GM12878 (cell line): Measurements from ENCODE around the gene COL11A2. TPM values are rescaled to one million over a fixed set of nuclear protein-coding genes. Genes with fewer than 3 reads are reported as not detected.

Source experiments
- ATF7 ChIP-seq: fragments of 450-650 bp; IDR thresholded peaks from 2 replicates; pipeline ENCODE4 v1.6.1; 2016; ENCODE audit warnings: low read depth, mild to moderate bottlenecking
- BCL11A ChIP-seq: IDR thresholded peaks from 2 replicates; pipeline ENCODE4 v1.6.1; 2011; ENCODE audit warnings: low read depth, low read length
- CHD2 ChIP-seq: IDR thresholded peaks from 2 replicates; pipeline ENCODE4 v1.6.1; 2011; ENCODE audit warnings: low read depth, low read length, improper control_type of control experiment, borderline replicate concordance
- DPF2 ChIP-seq: fragments of 450-650 bp; IDR thresholded peaks from 2 replicates; pipeline ENCODE4 v1.6.1; 2017; ENCODE audit warnings: mild to moderate bottlenecking
- EP300 ChIP-seq, 2 experiments: fragments of 150-350 bp in 1 of 2; IDR thresholded peaks; 2 replicates each; pipeline ENCODE4 v1.6.1; 2011 to 2012; ENCODE audit warnings: low read depth in 2 of 2, low read length in 2 of 2, borderline replicate concordance in 1 of 2, improper control_type of control experiment in 1 of 2, inconsistent platforms in 1 of 2; ENCODE audit not compliant: control insufficient read depth in 1 of 2
- GATAD2B ChIP-seq: fragments of 450-650 bp; conservative IDR thresholded peaks from 2 replicates; pipeline ENCODE4 v1.6.1; 2017; ENCODE audit warnings: low read depth, mild to moderate bottlenecking, moderate library complexity
- IKZF1 ChIP-seq: fragments of 450-650 bp; conservative IDR thresholded peaks from 2 replicates; pipeline ENCODE4 v1.6.1; 2017; ENCODE audit warnings: antibody characterized with exemption, mild to moderate bottlenecking
- IKZF2 ChIP-seq, 2 experiments: fragments of 450-650 bp; IDR thresholded peaks; 2 replicates each; pipeline ENCODE4 v1.6.1; 2017; ENCODE audit warnings: mild to moderate bottlenecking in 2 of 2, moderate library complexity in 2 of 2
- NFXL1 ChIP-seq: fragments of 450-650 bp; IDR thresholded peaks from 2 replicates; pipeline ENCODE4 v1.6.1; 2017; ENCODE audit warnings: antibody characterized with exemption, mild to moderate bottlenecking, borderline replicate concordance
- NR2C1 ChIP-seq: fragments of 450-650 bp; IDR thresholded peaks from 2 replicates; pipeline ENCODE4 v1.6.1; 2017; ENCODE audit warnings: antibody characterized with exemption, mild to moderate bottlenecking, moderate library complexity
- NR2F1 ChIP-seq: fragments of 450-650 bp; conservative IDR thresholded peaks from 2 replicates; pipeline ENCODE4 v1.6.1; 2017; ENCODE audit warnings: mild to moderate bottlenecking
- RB1 ChIP-seq: fragments of 450-650 bp; formaldehyde crosslinking; IDR thresholded peaks from 2 replicates; pipeline ENCODE4 v1.6.1; 2017; ENCODE audit warnings: mild to moderate bottlenecking, borderline replicate concordance
- RUNX3 ChIP-seq: IDR thresholded peaks from 2 replicates; pipeline ENCODE4 v1.6.1; 2012; ENCODE audit warnings: low read length, inconsistent platforms
- SMC3 ChIP-seq: IDR thresholded peaks from 2 replicates; pipeline ENCODE4 v1.6.1; 2011; ENCODE audit warnings: low read length, improper control_type of control experiment, borderline replicate concordance
- SPI1 ChIP-seq: IDR thresholded peaks from 2 replicates; pipeline ENCODE4 v1.6.1; 2011; ENCODE audit warnings: low read depth, mild to moderate bottlenecking, low read length, moderate library complexity, borderline replicate concordance; ENCODE audit not compliant: insufficient read depth
- polyA plus RNA-seq, 11 experiments: library from polyadenylated mRNA; depleted of rRNA in 4 of 11; unstranded in 6 of 11; stranded (reverse) in 5 of 11; fragments of >200 nt; fragmentation: Nextera tagmentation in 4 of 11; fragmentation: Illumina TruSeq in 1 of 11; extraction: Ambion mirVana in 4 of 11; extraction: Trizol in 1 of 11; gene quantifications; 1 replicate in 1 of 11; 2 replicates in 10 of 11; pipeline versions ENCODE4 v1.2.1 to v1.2.3, GENCODE V29; 2011 to 2016; ENCODE audit warnings: inconsistent platforms in 2 of 11, missing spikeins in 2 of 11, low read depth in 1 of 11
- total RNA-seq, 4 experiments: library from RNA; depleted of rRNA in 3 of 4; stranded (reverse); fragments of >200 nt in 3 of 4; fragmentation: Illumina TruSeq in 1 of 4; extraction: Trizol in 1 of 4; gene quantifications; 2 replicates each; pipeline versions ENCODE4 v1.2.1 to v1.2.3, GENCODE V29; 2013 to 2021
- TF ChIP-seq, protein P1 (sequence below): IDR thresholded peaks from 2 replicates; pipeline ENCODE4 v1.6.1; 2012; ENCODE audit warnings: improper control_type of control experiment, low read depth, low read length; ENCODE audit not compliant: insufficient replicate concordance

Gene COL11A2
- total and polyA plus RNA-seq, 10 of the 15 experiments (the other 5 are each of a cell fraction or from before 2014, with no cell fraction given): 0.03 to 0.83 (median 0.22) TPM; not detected in 1

DNA sequence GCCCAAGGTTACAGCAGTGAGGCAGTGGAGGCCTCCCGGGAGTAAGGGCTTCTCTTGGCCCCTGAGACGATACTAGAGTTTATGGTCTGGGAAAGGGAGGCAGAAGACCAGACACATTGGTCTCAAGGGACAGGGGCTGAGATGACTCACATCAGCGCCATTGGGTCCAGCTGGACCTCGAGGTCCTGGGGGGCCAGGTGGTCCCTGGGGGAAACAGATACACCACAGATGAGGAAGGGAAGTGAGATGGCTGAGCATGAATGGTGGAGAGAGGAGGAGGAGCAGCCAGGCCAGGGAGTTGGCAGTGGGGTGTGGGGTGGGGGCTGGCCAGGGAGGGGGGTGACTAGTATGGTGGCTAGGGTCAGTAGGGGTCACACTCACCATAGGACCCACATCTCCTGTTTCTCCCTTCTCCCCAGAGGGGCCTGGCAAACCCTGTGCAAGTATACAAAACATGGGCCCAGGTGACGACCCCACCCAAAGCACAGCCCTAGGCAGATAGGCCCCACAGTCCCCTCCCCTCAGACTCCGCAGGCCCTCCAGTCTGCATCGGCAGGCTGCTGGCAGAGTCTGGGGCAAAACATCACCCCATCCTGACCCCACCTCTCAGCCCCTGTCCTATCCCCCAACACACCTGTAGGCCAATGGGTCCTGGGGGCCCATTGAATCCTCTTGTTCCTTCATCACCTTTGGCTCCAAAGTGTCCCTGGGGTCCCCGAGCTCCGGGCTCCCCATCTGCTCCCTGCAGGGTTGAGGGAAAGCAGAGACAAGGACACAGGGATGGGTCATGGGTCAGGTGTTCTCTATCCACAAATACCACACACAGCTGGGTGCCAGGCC lies 21.9 kb downstream of the COL11A2 start (continued):
- TF ChIP-seq IKZF1 (peak; percentile 48), DPF2 (peak; percentile 50), ATF7 (peak; percentile 50; the same call in 1 of the 2 replicates), GATAD2B (peak; percentile 97), SPI1 (peak; percentile 56; the same call in 1 of the 2 replicates), CHD2 (0 out of 2 replicates have a peak, but pooled peaks have one; percentile 27), RUNX3 (no peak), NR2F1 (0 out of 2 replicates have a peak, but pooled peaks have one; percentile 46), EP300 (IDR thresholded peaks at IDR 0.05; ENCODE audit: borderline replicate concordance in 1 of 2, control insufficient read depth in 1 of 2, low read depth in 2 of 2, low read length in 2 of 2) (peak in 1 of 2 experiments; percentile 48; a peak in 1 of 4 replicates), RB1 (peak; percentile 73; the same call in 1 of the 2 replicates), IKZF2 (IDR thresholded peaks at IDR 0.05) (peak; percentile 33 to 53; a peak in 2 of 4 replicates), SMC3 (no peak), BCL11A (no peak), NR2C1 (no peak), NFXL1 (no peak)
- TF ChIP-seq, protein P1, sequence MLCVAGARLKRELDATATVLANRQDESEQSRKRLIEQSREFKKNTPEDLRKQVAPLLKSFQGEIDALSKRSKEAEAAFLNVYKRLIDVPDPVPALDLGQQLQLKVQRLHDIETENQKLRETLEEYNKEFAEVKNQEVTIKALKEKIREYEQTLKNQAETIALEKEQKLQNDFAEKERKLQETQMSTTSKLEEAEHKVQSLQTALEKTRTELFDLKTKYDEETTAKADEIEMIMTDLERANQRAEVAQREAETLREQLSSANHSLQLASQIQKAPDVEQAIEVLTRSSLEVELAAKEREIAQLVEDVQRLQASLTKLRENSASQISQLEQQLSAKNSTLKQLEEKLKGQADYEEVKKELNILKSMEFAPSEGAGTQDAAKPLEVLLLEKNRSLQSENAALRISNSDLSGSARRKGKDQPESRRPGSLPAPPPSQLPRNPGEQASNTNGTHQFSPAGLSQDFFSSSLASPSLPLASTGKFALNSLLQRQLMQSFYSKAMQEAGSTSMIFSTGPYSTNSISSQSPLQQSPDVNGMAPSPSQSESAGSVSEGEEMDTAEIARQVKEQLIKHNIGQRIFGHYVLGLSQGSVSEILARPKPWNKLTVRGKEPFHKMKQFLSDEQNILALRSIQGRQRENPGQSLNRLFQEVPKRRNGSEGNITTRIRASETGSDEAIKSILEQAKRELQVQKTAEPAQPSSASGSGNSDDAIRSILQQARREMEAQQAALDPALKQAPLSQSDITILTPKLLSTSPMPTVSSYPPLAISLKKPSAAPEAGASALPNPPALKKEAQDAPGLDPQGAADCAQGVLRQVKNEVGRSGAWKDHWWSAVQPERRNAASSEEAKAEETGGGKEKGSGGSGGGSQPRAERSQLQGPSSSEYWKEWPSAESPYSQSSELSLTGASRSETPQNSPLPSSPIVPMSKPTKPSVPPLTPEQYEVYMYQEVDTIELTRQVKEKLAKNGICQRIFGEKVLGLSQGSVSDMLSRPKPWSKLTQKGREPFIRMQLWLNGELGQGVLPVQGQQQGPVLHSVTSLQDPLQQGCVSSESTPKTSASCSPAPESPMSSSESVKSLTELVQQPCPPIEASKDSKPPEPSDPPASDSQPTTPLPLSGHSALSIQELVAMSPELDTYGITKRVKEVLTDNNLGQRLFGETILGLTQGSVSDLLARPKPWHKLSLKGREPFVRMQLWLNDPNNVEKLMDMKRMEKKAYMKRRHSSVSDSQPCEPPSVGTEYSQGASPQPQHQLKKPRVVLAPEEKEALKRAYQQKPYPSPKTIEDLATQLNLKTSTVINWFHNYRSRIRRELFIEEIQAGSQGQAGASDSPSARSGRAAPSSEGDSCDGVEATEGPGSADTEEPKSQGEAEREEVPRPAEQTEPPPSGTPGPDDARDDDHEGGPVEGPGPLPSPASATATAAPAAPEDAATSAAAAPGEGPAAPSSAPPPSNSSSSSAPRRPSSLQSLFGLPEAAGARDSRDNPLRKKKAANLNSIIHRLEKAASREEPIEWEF: peak; percentile 94
